Sigmoid colon (tissue), 7 donors: ENCODE data around the gene TMEM108. TPM values are rescaled to one million over a fixed set of nuclear protein-coding genes. Genes with fewer than 3 reads are reported as not detected.

Experiments
- DNase-seq: peaks from one replicate; pipeline ENCODE4 v3.0.0-alpha.2; 2019
- H3K27ac ChIP-seq, 4 donors: fragments of 200-600 bp; sonication (generic); one replicate each; pipeline ENCODE4 v1.5.1; 2016 to 2019; ENCODE audit warnings: mild to moderate bottlenecking in 1 of 4
- H3K27me3 ChIP-seq, 3 donors: fragments of 200-600 bp; sonication (generic); one replicate each; pipeline ENCODE4 v1.5.1; 2019; ENCODE audit warnings: mild to moderate bottlenecking in 1 of 3
- H3K36me3 ChIP-seq, 4 donors: fragments of 200-600 bp; sonication (generic); one replicate each; pipeline ENCODE4 v1.5.1; 2016 to 2019
- H3K4me1 ChIP-seq, 4 donors: fragments of 200-600 bp; sonication (generic); one replicate each; pipeline ENCODE4 v1.5.1; 2017 to 2019
- H3K4me3 ChIP-seq, 4 donors: fragments of 200-600 bp; sonication (generic); one replicate each; pipeline ENCODE4 v1.5.1; 2017 to 2019; ENCODE audit warnings: mild to moderate bottlenecking in 2 of 4, moderate library complexity in 1 of 4
- H3K9me3 ChIP-seq, 4 donors: fragments of 200-600 bp in 3 of 4; sonication (generic) in 3 of 4; one replicate each; pipeline versions ENCODE4 v1.5.1 to v1.6.1; 2013 to 2019
- EP300 ChIP-seq, 4 donors: sonication (generic); formaldehyde crosslinking; IDR thresholded peaks; one replicate each; pipeline ENCODE4 v1.6.1; 2017; ENCODE audit warnings: antibody characterized with exemption in 4 of 4
- POLR2A ChIP-seq, 2 donors: fragments of 450-650 bp; IDR thresholded peaks; one replicate each; pipeline ENCODE4 v1.6.1; 2016; ENCODE audit warnings: antibody characterized with exemption in 2 of 2, mild to moderate bottlenecking in 2 of 2, moderate library complexity in 2 of 2
- POLR2AphosphoS5 ChIP-seq, 4 donors: sonication (generic); formaldehyde crosslinking; IDR thresholded peaks; one replicate each; pipeline ENCODE4 v1.6.1; 2017; ENCODE audit warnings: antibody characterized with exemption in 4 of 4
- WGBS, 2 donors: extraction: QIAGEN DNeasy Blood & Tissue Kit; methylation state at CpG; one replicate each; pipeline ENCODE4 v1.1.7; 2013; 5-methylcytosine and 5-hydroxymethylcytosine counted together
- intact Hi-C: fragments of 100-400 bp; cut with DNase I; formaldehyde crosslinking; loops from one replicate; pipeline ENCODE4 v1.15.1; 2023
- polyA plus RNA-seq, 3 donors: library from polyadenylated mRNA; stranded (reverse); fragments of 200-250 nt; gene quantifications; one replicate each; pipeline ENCODE4 v1.2.3, GENCODE V29; 2013
- total RNA-seq, 4 donors: library from RNA; depleted of rRNA; stranded (reverse); fragments of >200 nt; gene quantifications; one replicate each; pipeline ENCODE4 v1.1.0, GENCODE V29; 2016
- TF ChIP-seq, protein P1 (sequence below), 4 experiments: fragments of 450-650 bp in 3 of 4; fragments of 200-600 bp in 1 of 4; IDR thresholded peaks; one replicate each; pipeline ENCODE4 v1.5.1; 2016 to 2019; ENCODE audit warnings: antibody characterized with exemption in 4 of 4, mild to moderate bottlenecking in 3 of 4, moderate library complexity in 2 of 4
- donor health status: healthy with polysubstance abuse.
- donor health status: Bipolar disorder and iron deficiency.
- donor health status: healthy.

The TMEM108 gene
- total and polyA plus RNA-seq, 7 donors, result 0.71 to 3.0 (median 0.86) TPM; not detected in 2

DNA sequence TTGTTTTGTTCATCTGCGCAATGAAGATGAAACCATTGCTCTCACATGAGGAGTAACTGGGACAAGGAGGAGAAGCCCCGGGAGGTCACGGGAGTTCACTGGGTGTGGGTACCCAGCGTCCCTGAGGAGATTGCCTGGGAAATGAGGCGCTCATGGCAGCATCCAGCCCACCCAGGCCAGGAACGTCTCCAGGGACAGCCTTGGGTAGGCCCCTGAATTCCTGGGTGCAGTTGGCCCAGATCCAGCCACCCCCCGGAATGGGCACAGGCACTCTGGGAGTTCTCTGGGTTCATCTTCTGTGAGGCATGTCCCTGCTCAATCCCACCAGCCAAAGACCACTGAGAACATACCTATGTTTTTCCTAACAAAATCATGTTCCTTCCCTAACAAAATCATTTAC, 380.2 kb downstream of the TMEM108 start:
- WGBS, 2 donors, result 75 to 93% methylated on average over 7 of the region's 7 CpGs
- Histone ChIP-seq H3K4me1 (peaks cover 0 to 8% (median 2%) of the 10 kb centered on the region in 4 donors), H3K27me3 (no peaks in the 10 kb centered on the region), H3K4me3 (no peak overlapping the region), H3K9me3 (no peaks in the 10 kb centered on the region), H3K36me3 (no peaks in the 10 kb centered on the region), H3K27ac (no peak overlapping the region)
- TF ChIP-seq EP300 (IDR thresholded peaks at IDR 0.05) (no peak), POLR2AphosphoS5 (IDR thresholded peaks at IDR 0.05) (no peak), POLR2A (IDR thresholded peaks at IDR 0.05) (no peak)
- TF ChIP-seq, protein P1, sequence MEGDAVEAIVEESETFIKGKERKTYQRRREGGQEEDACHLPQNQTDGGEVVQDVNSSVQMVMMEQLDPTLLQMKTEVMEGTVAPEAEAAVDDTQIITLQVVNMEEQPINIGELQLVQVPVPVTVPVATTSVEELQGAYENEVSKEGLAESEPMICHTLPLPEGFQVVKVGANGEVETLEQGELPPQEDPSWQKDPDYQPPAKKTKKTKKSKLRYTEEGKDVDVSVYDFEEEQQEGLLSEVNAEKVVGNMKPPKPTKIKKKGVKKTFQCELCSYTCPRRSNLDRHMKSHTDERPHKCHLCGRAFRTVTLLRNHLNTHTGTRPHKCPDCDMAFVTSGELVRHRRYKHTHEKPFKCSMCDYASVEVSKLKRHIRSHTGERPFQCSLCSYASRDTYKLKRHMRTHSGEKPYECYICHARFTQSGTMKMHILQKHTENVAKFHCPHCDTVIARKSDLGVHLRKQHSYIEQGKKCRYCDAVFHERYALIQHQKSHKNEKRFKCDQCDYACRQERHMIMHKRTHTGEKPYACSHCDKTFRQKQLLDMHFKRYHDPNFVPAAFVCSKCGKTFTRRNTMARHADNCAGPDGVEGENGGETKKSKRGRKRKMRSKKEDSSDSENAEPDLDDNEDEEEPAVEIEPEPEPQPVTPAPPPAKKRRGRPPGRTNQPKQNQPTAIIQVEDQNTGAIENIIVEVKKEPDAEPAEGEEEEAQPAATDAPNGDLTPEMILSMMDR (IDR thresholded peaks at IDR 0.05), result no peak
- no peak for DNase-seq
- intact Hi-C loops, result no loop called here

DNA sequence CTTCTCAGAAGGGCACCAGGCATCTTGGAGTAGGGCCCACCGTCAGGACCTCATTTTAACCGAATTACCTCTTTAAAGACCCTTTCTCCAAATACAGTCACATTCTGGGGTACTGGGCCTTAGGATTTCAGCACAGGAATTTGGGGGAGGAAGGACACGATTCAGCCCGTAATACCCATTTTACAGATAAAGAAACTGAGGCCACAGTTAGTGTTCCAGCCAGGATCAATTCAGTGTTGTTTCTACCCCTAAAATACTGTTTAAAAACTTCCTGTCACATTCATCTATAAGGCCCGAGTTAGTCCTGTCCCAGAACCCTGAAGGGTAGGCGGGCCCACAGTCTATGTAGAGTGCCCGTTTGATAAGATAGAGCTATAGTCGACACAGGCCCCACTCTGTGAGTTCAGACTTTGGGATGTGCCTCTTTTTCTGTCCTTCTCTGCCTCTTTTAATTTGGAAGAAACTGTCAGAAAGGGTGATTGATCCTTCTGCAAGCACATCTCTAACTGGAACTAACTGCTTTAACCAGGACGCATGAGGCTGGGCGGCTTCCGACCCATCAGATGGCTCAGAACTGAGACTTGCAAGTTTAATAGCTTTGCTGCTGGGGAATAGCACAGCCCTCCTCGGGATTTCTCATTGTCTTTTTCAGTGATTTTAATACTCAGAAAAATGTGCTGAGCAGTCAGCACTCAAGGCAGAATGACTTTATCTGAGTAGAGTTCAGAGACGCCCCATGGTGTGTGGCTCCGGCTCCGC, 381.1 kb downstream of the TMEM108 start:
- H3K36me3 ChIP-seq, result no peaks in the 10 kb centered on the region
- TF ChIP-seq POLR2A (IDR thresholded peaks at IDR 0.05) (no peak), POLR2AphosphoS5 (IDR thresholded peaks at IDR 0.05) (no peak), EP300 (IDR thresholded peaks at IDR 0.05) (no peak)
- TF ChIP-seq, protein P1 (IDR thresholded peaks at IDR 0.05), result no peak
- no peak overlapping the region for H3K4me3 ChIP-seq
- 87 to 93% methylated on average over 15 of the region's 15 CpGs for WGBS, 2 donors
- H3K27me3 ChIP-seq, result no peaks in the 10 kb centered on the region
- no peak overlapping the region for H3K27ac ChIP-seq
- H3K4me1 ChIP-seq, result peaks cover 0 to 7% (median 3%) of the 10 kb centered on the region in 4 donors
- no peak for DNase-seq
- intact Hi-C loops, result no loop called here
- no peaks in the 10 kb centered on the region for H3K9me3 ChIP-seq

DNA sequence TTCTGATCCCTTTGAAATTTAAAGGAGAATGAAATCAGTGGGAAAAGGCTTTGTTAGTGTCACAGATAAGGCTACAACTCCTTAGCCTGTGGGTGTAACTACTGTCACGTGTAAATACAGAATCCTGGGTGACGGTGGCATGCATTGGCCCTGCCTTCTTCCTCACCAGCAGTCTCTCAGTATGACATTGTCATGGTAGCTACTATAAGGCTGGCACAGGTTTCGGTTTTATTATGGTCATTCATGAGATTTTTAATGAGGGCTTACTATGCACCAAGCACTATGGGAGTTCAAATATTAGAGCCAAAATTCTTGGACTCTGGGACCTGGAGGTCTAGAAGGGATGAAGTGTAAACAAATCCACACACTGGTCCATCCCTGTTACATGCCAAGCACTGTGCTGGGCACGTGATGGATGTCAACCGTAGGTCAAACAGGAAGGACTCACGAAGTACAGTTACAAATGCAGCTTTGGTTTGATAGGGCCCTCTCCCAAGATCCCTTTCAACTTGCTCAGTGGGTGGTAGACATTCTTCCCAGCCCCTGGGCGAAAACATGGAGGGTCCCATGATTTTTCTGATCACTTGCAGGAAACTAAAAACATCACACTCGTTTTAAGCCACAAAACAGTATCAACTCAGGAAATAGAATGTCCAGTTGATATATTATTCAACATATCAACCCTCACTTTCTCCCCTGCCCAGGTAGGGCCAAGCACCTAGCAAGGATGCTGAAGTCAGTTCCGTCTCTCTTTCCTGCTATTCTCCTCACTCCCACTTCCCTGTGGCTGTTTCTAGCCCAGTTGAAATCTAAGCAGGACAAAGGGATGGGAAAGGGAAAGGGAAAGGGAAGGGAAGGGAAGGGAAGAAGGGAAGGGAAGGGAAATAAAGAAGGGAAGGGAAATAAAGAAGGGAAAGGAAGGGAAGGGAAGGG, 387.0 kb downstream of the TMEM108 start:
- peaks cover 0 to 9% (median 0%) of the 10 kb centered on the region in 3 donors for H3K27me3 ChIP-seq
- no peak overlapping the region for H3K27ac ChIP-seq
- TF ChIP-seq EP300 (IDR thresholded peaks at IDR 0.05) (no peak), POLR2AphosphoS5 (IDR thresholded peaks at IDR 0.05) (no peak), POLR2A (IDR thresholded peaks at IDR 0.05) (no peak)
- TF ChIP-seq, protein P1 (IDR thresholded peaks at IDR 0.05), result no peak
- no peak for DNase-seq
- H3K36me3 ChIP-seq, result no peaks in the 10 kb centered on the region
- H3K4me3 ChIP-seq, result no peak overlapping the region
- WGBS, 2 donors, result 59 to 76% methylated on average over 9 of the region's 9 CpGs
- H3K9me3 ChIP-seq, result no peaks in the 10 kb centered on the region
- peaks cover 0 to 7% (median 3%) of the 10 kb centered on the region in 4 donors for H3K4me1 ChIP-seq
- intact Hi-C loops, result no loop called here

DNA sequence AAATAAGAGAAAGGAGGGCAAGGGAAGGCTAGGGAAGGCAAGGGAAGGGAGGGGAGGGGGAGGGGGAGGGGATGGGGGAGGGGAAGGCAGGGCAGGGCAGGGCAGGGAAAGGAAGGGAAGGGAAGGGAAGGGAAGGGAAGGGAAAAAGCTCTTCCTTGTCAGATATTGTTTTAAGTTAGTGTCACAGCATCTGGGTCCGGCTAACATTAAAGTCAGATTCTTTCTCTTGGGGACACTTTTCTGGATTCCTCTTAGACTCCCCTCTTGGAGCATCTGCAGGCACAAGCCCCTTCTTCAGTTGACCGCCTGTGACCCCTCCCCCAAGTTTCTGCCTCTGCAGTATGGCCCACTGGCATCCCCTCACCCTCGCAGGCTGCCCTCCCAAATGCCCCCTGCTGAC, 387.7 kb downstream of the TMEM108 start:
- Histone ChIP-seq H3K27me3 (peaks cover 0 to 9% (median 0%) of the 10 kb centered on the region in 3 donors), H3K27ac (no peak overlapping the region), H3K9me3 (no peaks in the 10 kb centered on the region), H3K4me3 (no peak overlapping the region), H3K4me1 (peaks cover 0 to 7% (median 3%) of the 10 kb centered on the region in 4 donors), H3K36me3 (no peaks in the 10 kb centered on the region)
- no peak for DNase-seq
- TF ChIP-seq EP300 (IDR thresholded peaks at IDR 0.05), result no peak
- no peak for TF ChIP-seq POLR2A (IDR thresholded peaks at IDR 0.05)
- intact Hi-C loops, result no loop called here
- 70 to 81% methylated on average over 3 of the region's 3 CpGs for WGBS, 2 donors

DNA sequence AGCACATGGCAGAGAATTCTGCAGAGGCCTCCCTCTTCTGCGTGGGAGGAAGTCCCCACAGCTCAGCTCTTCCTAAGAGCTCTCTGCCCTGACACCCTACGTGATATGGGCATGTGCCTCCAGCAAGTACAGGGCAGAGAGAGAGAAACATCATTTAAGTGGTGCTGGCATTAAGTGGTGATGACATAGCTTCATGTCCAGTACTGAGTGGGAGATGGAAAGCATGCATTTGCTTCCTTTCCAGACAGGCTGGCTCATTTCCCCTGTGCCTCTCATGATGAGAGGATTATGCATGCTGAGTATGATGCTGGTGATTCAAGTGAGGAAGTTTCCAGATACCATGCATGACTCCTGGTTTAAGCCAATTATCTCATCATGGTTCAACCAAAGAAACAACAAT, 388.5 kb downstream of the TMEM108 start:
- H3K4me3 ChIP-seq, result no peak overlapping the region

More for the DNA sequence above, 388.5 kb downstream of the TMEM108 start:
- H3K4me1 ChIP-seq, result peaks cover 0 to 7% (median 3%) of the 10 kb centered on the region in 4 donors
- no peaks in the 10 kb centered on the region for H3K9me3 ChIP-seq
- intact Hi-C loops, result no loop called here
- H3K27ac ChIP-seq, result no peak overlapping the region
- 75 to 85% methylated on average over 2 of the region's 2 CpGs for WGBS, 2 donors
- no peak for DNase-seq
- TF ChIP-seq, protein P1 (IDR thresholded peaks at IDR 0.05), result no peak
- TF ChIP-seq POLR2AphosphoS5 (IDR thresholded peaks at IDR 0.05) (no peak), EP300 (IDR thresholded peaks at IDR 0.05) (no peak)
- H3K36me3 ChIP-seq, result no peaks in the 10 kb centered on the region
- peaks cover 0 to 9% (median 0%) of the 10 kb centered on the region in 3 donors for H3K27me3 ChIP-seq
